NCI-H345 treated with DMSO at 0.1 percent for 48 hours (cell line): ENCODE results near the gene RAD51B.
"Not testable (repeated sequence)": the region's sequence is repeated elsewhere in the genome, so short reads cannot be mapped to it uniquely, and the experiment has no call there.

ENCODE experiments used
- DNase-seq: peaks from one replicate; lab custom pipeline; 2025; ENCODE audit not compliant: unreplicated experiment; lab: John Stamatoyannopoulos, UW

The RAD51B gene

DNA sequence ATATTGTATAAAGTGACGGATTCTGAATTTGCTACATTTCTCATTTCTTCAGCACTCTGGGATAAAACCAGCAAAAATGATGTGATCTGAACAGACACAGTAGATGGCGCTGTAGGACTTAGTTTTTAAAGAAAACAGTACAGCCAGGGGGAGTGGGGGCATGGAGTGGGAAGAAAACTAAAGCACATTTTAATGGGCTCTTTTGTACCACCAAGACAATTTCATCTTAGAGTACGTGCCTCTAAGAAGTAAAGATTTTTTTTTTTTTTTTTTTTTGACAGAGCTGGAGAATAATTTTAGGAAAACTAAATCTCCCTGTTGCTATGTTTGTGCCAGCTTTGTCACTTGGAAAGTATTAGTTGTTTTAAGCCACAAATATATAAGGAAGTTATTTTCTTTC, 124.4 kb downstream of the RAD51B start:
- peak; percentile 53 for DNase-seq

DNA sequence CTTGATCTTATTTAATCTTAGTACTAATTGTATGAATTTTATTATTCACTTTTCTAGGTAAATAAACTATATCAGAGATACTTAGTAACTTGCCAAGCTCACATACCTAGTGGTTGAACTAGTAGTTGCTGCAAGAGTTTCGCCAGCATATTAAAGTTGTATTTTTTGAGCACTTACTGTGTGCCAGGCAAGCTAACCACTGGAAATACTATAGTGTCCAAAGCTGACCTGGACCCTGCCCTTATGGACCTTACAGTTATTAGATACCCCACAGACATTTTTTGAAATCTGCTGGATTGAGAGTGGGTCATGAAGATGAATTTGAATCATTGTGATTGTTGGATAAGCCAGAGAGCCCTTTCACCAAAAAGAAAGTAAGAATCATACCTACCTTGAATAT, 125.0 kb downstream of the RAD51B start:
- no peak for DNase-seq

- no peak for DNase-seq
Observed at GRCh38 chr14:67949771-67950170, 130.2 kb downstream of the RAD51B start.

DNA sequence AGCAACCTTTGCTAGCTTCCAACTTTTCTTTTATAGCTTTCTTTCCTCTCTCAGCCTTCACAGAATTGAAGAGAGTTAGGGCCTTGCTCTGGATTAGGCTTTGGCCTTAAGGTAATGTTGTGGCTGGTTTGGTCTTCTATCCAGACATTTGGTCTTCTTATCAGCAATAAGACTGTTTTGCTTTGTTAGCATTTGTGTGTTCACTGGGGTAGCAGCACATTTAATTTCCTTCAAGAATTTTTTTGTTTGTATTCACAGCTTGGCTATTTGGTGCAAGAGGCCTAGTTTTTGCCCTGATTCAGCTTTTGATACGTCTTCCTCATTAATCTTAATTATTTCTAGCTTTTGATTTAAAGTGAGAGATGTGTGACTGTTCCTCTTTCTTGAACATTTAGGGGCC, 130.8 kb downstream of the RAD51B start:
- DNase-seq: no peak

GRCh38 chr14:67951529-67952135, 132.1 kb downstream of the RAD51B start:
- no peak for DNase-seq

GRCh38 chr14:67952381-67952780, 132.8 kb downstream of the RAD51B start:
- no peak for DNase-seq

- no peak for DNase-seq
Observed at GRCh38 chr14:67952786-67953185, 133.2 kb downstream of the RAD51B start.

DNA sequence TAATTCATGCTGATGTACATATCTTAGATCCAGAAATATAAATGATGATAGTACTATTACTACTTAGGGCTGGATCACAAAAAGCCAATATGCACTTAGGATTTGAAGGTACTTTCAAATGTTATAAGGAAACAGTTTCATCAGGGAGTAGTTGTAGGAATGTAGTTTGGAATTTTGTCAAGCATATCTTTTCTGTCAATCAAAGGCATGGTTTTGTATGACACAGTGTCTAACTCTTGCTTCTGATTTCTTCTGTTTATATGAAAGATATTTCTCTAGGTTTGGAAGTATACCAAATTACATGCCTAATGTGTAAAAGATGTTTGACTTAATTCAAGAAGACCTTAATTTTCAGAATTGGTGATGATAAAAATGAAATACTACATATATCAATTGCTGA, 135.7 kb downstream of the RAD51B start:
- no peak for DNase-seq

DNA sequence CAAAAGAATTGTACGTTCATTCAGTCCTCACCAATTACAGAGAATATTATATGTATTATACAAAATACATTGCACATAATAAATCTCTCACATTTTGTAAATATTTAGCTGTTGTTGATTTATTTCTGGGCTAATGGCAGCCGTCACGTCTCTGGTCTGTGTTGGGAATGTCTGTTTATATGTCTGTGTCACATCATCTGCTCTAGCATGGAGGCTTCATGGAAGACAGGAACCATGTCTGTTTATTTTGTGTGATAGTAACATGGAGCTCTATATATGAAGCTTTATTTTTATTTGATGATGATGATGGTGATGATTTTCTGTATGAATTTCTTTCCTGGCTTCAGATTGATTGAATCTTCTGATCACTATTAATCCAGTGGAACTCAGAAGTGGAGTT, 138.4 kb downstream of the RAD51B start:
- no peak for DNase-seq

DNA sequence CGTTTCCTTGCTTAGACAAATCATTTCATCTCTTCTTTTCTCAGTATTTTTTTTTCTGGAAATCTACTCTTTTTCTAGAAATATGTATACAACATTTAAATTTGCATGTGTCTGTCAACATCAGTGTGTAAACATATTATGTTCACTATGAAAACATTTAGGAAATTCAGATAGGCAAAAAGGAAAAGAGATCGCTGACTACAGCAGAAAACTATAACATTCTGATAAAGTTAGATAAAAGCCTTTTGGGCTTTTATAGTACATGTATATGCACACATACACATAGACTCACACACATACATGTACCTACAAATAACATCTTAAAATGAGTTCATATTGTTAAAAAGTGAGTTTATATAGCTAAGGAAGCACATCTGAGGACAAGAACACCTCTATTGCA, 142.1 kb downstream of the RAD51B start:
- DNase-seq: no peak

GRCh38 chr14:67962215-67962644, 142.7 kb downstream of the RAD51B start:
- no peak for DNase-seq

DNA sequence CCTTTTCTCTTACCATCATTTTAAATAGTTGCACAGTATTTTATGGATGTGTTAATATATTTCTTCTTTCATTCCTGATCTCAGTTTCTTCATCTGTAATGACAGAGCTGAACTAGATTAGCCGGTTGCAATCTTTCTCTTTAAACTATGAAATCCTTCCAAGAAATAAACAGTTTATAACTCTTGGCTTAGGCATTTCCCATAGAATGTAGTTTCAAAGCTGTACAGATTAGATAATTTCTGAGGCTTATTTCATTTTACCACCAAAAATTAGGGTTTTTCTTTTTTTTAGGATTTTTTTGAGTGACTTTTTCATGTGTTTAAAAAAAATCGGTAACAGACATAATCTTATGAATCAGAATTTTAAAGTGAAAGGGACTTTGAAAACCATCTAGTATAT, 144.0 kb downstream of the RAD51B start:
- DNase-seq: no peak

DNA sequence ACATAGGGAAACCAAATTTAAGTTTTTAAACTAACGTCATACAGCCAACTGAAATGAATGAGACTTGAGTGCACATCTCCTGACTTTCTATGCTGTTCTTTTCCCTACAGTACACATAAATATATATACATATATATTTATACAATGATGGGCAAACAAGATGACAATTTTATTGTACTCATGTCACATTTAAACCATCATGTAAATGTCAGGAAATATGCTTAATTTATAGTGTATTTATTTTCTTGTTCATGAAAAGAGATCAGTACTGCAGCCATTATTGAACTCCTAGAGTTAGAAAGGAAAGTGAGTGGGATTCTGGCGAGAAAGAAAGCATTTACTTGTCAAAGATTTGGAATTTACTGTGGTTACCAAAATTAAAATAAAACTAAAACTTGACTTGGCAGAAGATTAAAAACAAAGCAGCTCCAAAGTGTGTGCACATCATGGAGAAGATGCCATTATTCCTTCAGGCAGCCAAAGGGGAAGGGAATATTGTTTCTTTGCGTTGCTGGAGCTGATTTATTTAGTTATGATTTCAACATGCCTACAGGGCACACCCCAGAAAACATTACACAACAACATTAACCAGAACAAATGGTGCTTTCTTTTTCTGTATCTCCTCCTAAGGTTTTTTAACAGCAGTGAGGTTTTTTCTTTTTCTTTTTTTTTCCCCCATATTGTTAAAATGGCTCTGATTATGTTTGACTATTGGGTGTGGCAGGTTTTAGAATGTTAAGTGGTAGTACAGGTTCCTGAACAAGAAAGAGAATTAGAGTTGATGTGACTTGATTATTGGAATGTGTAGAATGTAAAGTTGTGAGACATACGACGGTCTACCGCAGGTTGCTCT, 144.6 kb downstream of the RAD51B start:
- no peak for DNase-seq

GRCh38 chr14:67965696-67966095, 146.1 kb downstream of the RAD51B start:
- DNase-seq: no peak

DNA sequence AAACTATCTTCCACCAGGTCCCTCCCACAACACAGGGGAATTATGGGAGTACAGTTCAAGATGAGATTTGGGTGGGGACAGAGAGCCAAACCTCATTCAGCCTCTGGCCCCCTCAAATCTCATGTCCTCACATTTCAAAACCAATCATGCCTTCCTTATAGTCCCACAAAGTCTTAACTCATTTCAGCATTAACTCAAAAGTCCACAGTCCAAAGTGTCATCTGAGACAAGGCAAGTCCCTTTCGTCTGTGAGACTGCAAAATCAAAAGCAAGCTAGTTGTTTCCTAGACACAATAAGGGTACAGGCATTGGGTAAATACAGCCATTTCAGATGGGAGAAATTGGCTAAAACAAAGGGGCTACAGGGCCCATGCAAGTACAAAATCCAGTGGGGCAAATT, 147.6 kb downstream of the RAD51B start:
- no peak for DNase-seq

DNA sequence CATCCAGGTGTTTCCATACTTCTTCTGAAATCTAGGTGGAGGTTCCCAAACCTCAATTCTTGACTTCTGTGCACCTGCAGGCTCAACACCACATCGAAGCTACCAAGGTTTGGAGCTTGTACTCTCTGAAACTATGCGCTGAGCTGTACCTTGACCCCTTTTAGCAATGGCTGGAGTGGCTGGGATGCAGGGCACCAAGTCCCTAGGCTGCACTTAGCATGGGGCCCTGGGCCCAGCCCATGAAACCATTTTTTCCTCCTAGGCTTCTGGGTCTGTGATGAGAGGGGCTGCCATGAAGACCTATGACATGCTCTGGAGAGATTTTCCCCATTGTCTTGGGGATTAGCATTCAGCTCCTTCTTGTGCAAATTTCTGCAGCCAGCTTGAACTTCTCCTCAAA, 148.4 kb downstream of the RAD51B start:
- not testable (repeated sequence) for DNase-seq

GRCh38 chr14:67970923-67971322, 151.3 kb downstream of the RAD51B start:
- DNase-seq: no peak

GRCh38 chr14:67971627-67972625, 152.3 kb downstream of the RAD51B start:
- no peak for DNase-seq

GRCh38 chr14:67973436-67973835, 153.9 kb downstream of the RAD51B start:
- no peak for DNase-seq

DNA sequence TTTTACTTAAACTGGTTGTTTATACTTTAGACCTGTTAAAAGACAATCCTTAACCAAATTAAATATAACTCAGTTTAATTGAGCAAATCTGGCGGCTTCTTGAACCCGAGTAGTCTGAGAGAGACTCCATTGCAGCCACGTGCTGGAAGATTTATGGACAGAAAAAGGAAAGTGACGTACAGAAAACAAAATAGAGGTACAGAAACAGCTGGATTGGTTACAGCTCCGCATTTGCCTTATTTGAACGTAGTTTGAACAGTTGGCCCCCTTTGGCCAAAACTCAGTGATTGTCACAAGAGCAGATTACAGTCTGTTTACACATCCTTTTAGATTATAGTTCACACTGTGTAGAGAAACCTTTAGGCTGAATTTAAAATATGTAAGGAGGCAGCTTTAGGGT, 155.9 kb downstream of the RAD51B start:
- DNase-seq: no peak

- no peak for DNase-seq
Observed at GRCh38 chr14:67977434-67978034, 158.0 kb downstream of the RAD51B start.
